PC-9 (cell line): Measurements from ENCODE around the gene COPZ2. TPM values are rescaled to one million over a fixed set of nuclear protein-coding genes. Genes with fewer than 3 reads are reported as not detected.
A peak's percentile ranks its signal among the peaks of the same experiment; 100 is the strongest.

Experiments used
- BruUV-seq: library from RNA; stranded (reverse); fragments of 400-500 nt; replicated peaks from 2 replicates; lab custom pipeline; 2021; lab: Mats Ljungman, UMichigan
- CTCF ChIA-PET: fragments of 300-600 bp; sonication (Branson Sonifier 250); formaldehyde crosslinking; loops from one replicate; lab custom pipeline; 2022; ENCODE audit warnings: antibody characterized with exemption; lab: Charles Lee
- POLR2A ChIA-PET: fragments of 300-600 bp; sonication (Branson Sonifier 250); formaldehyde crosslinking; loops from one replicate; lab custom pipeline; 2022; ENCODE audit warnings: antibody characterized with exemption; ENCODE audit not compliant: unreplicated experiment; lab: Charles Lee
- DNase-seq, 2 experiments: peaks; one replicate each; pipeline versions ENCODE4 v3.0.0 to v3.0.0-alpha.2; 2015 to 2022; ENCODE audit warnings: mixed read lengths in 1 of 2
- H2AFZ ChIP-seq: fragments of 200-600 bp; sonication (generic); 2 replicates; pipeline ENCODE4 v1.8.1; 2017; ENCODE audit warnings: antibody characterized with exemption
- H3F3A ChIP-seq: fragments of 200-600 bp; sonication (generic); 2 replicates; pipeline ENCODE4 v1.8.1; 2017; ENCODE audit warnings: antibody characterized with exemption, mild to moderate bottlenecking, low read depth; ENCODE audit not compliant: insufficient read depth
- H3K27ac ChIP-seq: fragments of 200-600 bp; sonication (generic); 2 replicates; pipeline ENCODE4 v1.6.1; 2016; ENCODE audit warnings: mixed run types
- H3K27me3 ChIP-seq: fragments of 200-600 bp; sonication (generic); 2 replicates; pipeline ENCODE4 v1.6.1; 2016; ENCODE audit warnings: low read depth, mixed run types; ENCODE audit not compliant: insufficient read depth
- H3K36me3 ChIP-seq: fragments of 200-600 bp; sonication (generic); 2 replicates; pipeline ENCODE4 v1.6.1; 2016; ENCODE audit warnings: low read depth, mixed run types
- H3K4me1 ChIP-seq: fragments of 200-600 bp; sonication (generic); replicated peaks from 2 replicates; pipeline ENCODE4 v1.6.1; 2016; ENCODE audit warnings: mixed run types; ENCODE audit not compliant: insufficient read depth
- H3K4me2 ChIP-seq: fragments of 200-600 bp; sonication (generic); 2 replicates; pipeline ENCODE4 v1.6.1; 2017; ENCODE audit warnings: mixed run types
- H3K4me3 ChIP-seq: fragments of 200-600 bp; sonication (generic); 2 replicates; pipeline ENCODE4 v1.6.1; 2016; ENCODE audit warnings: mixed run types
- H3K79me2 ChIP-seq: fragments of 200-600 bp; sonication (generic); 2 replicates; pipeline ENCODE4 v1.6.1; 2017; ENCODE audit warnings: low read depth, mixed run types
- H3K9me2 ChIP-seq: fragments of 200-600 bp; sonication (generic); 2 replicates; pipeline ENCODE4 v1.8.1; 2017; ENCODE audit warnings: mild to moderate bottlenecking; ENCODE audit not compliant: insufficient read depth
- H3K9me3 ChIP-seq: fragments of 200-600 bp; sonication (generic); 2 replicates; pipeline ENCODE4 v1.8.1; 2016; ENCODE audit warnings: low read depth; ENCODE audit not compliant: insufficient read depth
- H4K20me1 ChIP-seq: fragments of 200-600 bp; sonication (generic); 2 replicates; pipeline ENCODE4 v1.8.1; 2017; ENCODE audit not compliant: insufficient read depth
- EZH2 ChIP-seq: fragments of 200-600 bp; sonication (generic); IDR thresholded peaks from 2 replicates; pipeline ENCODE4 v1.8.0; 2017; ENCODE audit warnings: antibody characterized with exemption, low read depth
- intact Hi-C: fragments of 100-400 bp; cut with micrococcal nuclease; formaldehyde crosslinking; loops from one replicate; pipeline ENCODE4 v1.10.0; 2022; ENCODE audit not compliant: unreplicated experiment
- microRNA-seq: library from miRNA; unstranded; fragments of <30 nt; microRNA quantifications from one replicate; pipeline ENCODE4 v1.2.0, GENCODE V29; 2021; ENCODE audit warnings: borderline number of aligned reads, borderline replicate concordance
- total RNA-seq: library from RNA; stranded (reverse); gene quantifications from 2 replicates; pipeline ENCODE4 v1.2.3, GENCODE V29; 2021
- TF ChIP-seq, protein P1 (sequence below): fragments of 200-600 bp; sonication (generic); conservative IDR thresholded peaks from 2 replicates; pipeline ENCODE4 v1.6.1; 2017; ENCODE audit warnings: mixed run types, antibody characterized with exemption, mild to moderate bottlenecking, moderate library complexity

COPZ2 gene
- total RNA-seq, 1 experiment from 2014 or later = 2.6 TPM

DNA sequence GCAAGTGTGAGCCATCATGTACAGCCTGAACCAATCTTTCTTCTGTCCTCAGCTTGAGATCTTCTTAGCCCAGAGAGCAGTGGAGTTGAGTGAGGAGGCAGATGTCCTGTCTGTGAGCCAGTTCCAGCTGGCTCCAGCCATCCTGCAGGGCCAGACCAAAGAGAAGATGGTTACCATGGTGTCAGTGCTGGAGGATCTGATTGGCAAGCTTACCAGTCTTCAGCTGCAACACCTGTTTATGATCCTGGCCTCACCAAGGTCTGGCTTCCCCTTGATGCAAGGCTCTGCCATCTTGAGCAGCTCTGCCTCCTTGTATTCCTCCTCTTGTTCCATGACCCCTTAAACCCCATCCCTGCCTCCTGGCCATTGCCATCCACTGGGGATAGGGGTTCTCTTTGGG, 57.1 kb downstream of the COPZ2 start:
- Histone ChIP-seq H3K27ac (no peak overlapping the region), H4K20me1 (no peaks in the 10 kb centered on the region), H3F3A (no peaks in the 10 kb centered on the region), H3K9me3 (no peaks in the 10 kb centered on the region), H3K36me3 (peaks cover 33% of the 10 kb centered on the region), H3K9me2 (no peaks in the 10 kb centered on the region), H3K4me1 (no peaks in the 10 kb centered on the region), H3K4me2 (no peak overlapping the region), H3K4me3 (no peak overlapping the region), H2AFZ (no peak overlapping the region), H3K79me2 (no peaks in the 10 kb centered on the region), H3K27me3 (no peaks in the 10 kb centered on the region)
- ChIA-PET CTCF (no interaction called here), POLR2A (interaction anchor here (0.7 kb wide), 1 partner anchor 69 kb away, joined by 3 read pairs; no protein-coding TSS in a partner anchor)
- BruUV-seq = no TSS peak
- TF ChIP-seq EZH2 = no peak
- TF ChIP-seq, protein P1, sequence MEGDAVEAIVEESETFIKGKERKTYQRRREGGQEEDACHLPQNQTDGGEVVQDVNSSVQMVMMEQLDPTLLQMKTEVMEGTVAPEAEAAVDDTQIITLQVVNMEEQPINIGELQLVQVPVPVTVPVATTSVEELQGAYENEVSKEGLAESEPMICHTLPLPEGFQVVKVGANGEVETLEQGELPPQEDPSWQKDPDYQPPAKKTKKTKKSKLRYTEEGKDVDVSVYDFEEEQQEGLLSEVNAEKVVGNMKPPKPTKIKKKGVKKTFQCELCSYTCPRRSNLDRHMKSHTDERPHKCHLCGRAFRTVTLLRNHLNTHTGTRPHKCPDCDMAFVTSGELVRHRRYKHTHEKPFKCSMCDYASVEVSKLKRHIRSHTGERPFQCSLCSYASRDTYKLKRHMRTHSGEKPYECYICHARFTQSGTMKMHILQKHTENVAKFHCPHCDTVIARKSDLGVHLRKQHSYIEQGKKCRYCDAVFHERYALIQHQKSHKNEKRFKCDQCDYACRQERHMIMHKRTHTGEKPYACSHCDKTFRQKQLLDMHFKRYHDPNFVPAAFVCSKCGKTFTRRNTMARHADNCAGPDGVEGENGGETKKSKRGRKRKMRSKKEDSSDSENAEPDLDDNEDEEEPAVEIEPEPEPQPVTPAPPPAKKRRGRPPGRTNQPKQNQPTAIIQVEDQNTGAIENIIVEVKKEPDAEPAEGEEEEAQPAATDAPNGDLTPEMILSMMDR = no peak
- intact Hi-C loops = no loop called here
- DNase-seq = no peak

DNA sequence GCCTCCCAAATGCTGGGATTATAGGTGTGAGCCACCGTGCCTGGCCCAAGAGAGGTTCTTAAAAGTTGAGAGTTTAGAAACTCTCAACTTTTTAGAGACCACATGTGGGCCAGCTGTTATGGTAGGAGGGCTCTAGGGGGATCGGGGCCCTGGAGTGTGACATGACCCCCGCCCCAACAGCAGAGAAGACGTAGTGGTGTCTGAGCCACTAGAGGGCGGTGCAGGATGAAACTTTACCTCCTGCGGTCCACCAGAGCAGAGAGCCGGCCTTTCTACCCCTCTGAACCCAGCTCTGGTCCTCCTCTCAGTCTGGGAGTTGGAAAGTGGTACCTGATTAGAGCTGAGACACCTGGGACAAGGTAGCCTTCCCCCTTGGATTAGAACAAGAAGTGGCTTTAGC, 59.3 kb downstream of the COPZ2 start:
- no peak for TF ChIP-seq EZH2
- TF ChIP-seq, protein P1 = peak; percentile 87
- H3K27ac ChIP-seq = no peak overlapping the region
- H3F3A ChIP-seq = no peaks in the 10 kb centered on the region
- no peaks in the 10 kb centered on the region for H3K79me2 ChIP-seq
- H3K9me2 ChIP-seq = no peaks in the 10 kb centered on the region
- no peaks in the 10 kb centered on the region for H3K9me3 ChIP-seq
- H3K36me3 ChIP-seq = peaks cover 37% of the 10 kb centered on the region
- ChIA-PET POLR2A (interaction anchor here (0.7 kb wide), 2 partner anchors 37 to 202 kb away, joined by 4 to 18 read pairs; partner anchors contain the start of gene PNPO), CTCF (interaction anchor here (1.4 kb wide), 1 partner anchor 40 kb away, joined by 3 read pairs; no protein-coding TSS in a partner anchor)
- H3K4me2 ChIP-seq = no peak overlapping the region
- no peaks in the 10 kb centered on the region for H3K4me1 ChIP-seq
- intact Hi-C loops = loop anchor here (1.0 kb wide), 1 partner anchor 40 kb away; no protein-coding TSS in a partner anchor
- DNase-seq = peak in 1 of 2 experiments; percentile 32
- BruUV-seq = no TSS peak
- no peak overlapping the region for H3K4me3 ChIP-seq
- H3K27me3 ChIP-seq = no peaks in the 10 kb centered on the region
- no peaks in the 10 kb centered on the region for H4K20me1 ChIP-seq
- no peak overlapping the region for H2AFZ ChIP-seq

Small RNAs within 50 kb of the gene (microRNA-seq; reads per million reads assigned to microRNA genes)
- 39.7 reads per million, percentile 39 among the genes with 10 or more reads in this experiment for gene MIR152

Other genes starting within 250 kb of the COPZ2 start
- gene OSBPL7, start 216.0 kb downstream of the COPZ2 start, total RNA-seq = 32.2 and 35.9 TPM in 2 replicates
- gene MRPL10, start 206.3 kb downstream of the COPZ2 start, total RNA-seq = 50.1 and 63.8 TPM in 2 replicates
- 1.5 and 1.9 TPM in 2 replicates for gene LRRC46, start 206.1 kb downstream of the COPZ2 start, total RNA-seq
- gene SCRN2, start 196.5 kb downstream of the COPZ2 start, total RNA-seq = 31.7 and 43.9 TPM in 2 replicates
- 13.3 and 14.9 TPM in 2 replicates for gene SP6, start 186.6 kb downstream of the COPZ2 start, total RNA-seq
- gene SP2, start 141.6 kb downstream of the COPZ2 start, total RNA-seq = 13.5 and 18.0 TPM in 2 replicates
- 40.2 and 44.1 TPM in 2 replicates for gene PNPO, start 96.2 kb downstream of the COPZ2 start, total RNA-seq
- gene PRR15L, start 79.9 kb downstream of the COPZ2 start, total RNA-seq = 5.3 and 6.2 TPM in 2 replicates
- gene CDK5RAP3, start 66.7 kb downstream of the COPZ2 start, total RNA-seq = 147 and 195 TPM in 2 replicates
- 85.5 and 91.7 TPM in 2 replicates for gene NFE2L1, start 10.6 kb upstream of the COPZ2 start, total RNA-seq
- gene CBX1, start 63.7 kb upstream of the COPZ2 start, total RNA-seq = 73.6 and 93.9 TPM in 2 replicates
- 16.0 and 17.0 TPM in 2 replicates for gene SNX11, start 70.0 kb upstream of the COPZ2 start, total RNA-seq